Endothelial cell of umbilical vein (primary cell): ENCODE results near the gene DLL3. TPM values are rescaled to one million over a fixed set of nuclear protein-coding genes. Genes with fewer than 3 reads are reported as not detected.

Experiments
- BruUV-seq: library from RNA; stranded (reverse); fragments of 400-500 nt; replicated peaks from 2 replicates; lab custom pipeline; 2021; lab: Mats Ljungman, UMichigan
- CTCF ChIA-PET: fragments of 300-600, 350-600 bp; sonication (Branson Sonifier 250); formaldehyde crosslinking; loops from one replicate; lab custom pipeline; 2021; ENCODE audit warnings: antibody characterized with exemption, inconsistent platforms; lab: Charles Lee
- POLR2A ChIA-PET: fragments of 300-600, 350-600 bp; sonication (Branson Sonifier 250); formaldehyde crosslinking; loops from one replicate; lab custom pipeline; 2021; ENCODE audit warnings: antibody characterized with exemption, inconsistent platforms; lab: Charles Lee
- DNase-seq: peaks from one replicate; pipeline ENCODE4 v3.0.0-alpha.2; 2011; ENCODE audit warnings: low read depth, low spot score
- FAIRE-seq: peaks from 2 replicates; lab custom pipeline; 2011; peaks lifted over from hg19 to GRCh38; lab: Jason Lieb, UNC
- H2AFZ ChIP-seq: 2 replicates; pipeline ENCODE4 v1.6.0; 2012; ENCODE audit warnings: low read depth, low read length, control low read depth, inconsistent platforms
- H3K27ac ChIP-seq: 2 replicates; pipeline ENCODE4 v1.5.1; 2011; ENCODE audit warnings: low read depth, mild to moderate bottlenecking, control low read depth, low read length, moderate library complexity; ENCODE audit not compliant: insufficient read depth
- H3K27me3 ChIP-seq, 2 experiments: 2 replicates each; pipeline versions ENCODE4 v1.6.0 to v1.6.1; 2011; ENCODE audit warnings: low read length in 2 of 2, mixed read lengths in 1 of 2; ENCODE audit not compliant: control insufficient read depth in 2 of 2, insufficient read depth in 2 of 2
- H3K36me3 ChIP-seq, 2 experiments: 2 replicates in 1 of 2; 3 replicates in 1 of 2; pipeline ENCODE4 v1.5.1; 2011; ENCODE audit warnings: low read length in 2 of 2, mild to moderate bottlenecking in 1 of 2, moderate library complexity in 1 of 2; ENCODE audit not compliant: control insufficient read depth in 2 of 2, insufficient read depth in 2 of 2; ENCODE audit errors: extremely low read depth in 1 of 2
- H3K4me1 ChIP-seq: 3 replicates; pipeline ENCODE4 v1.5.1; 2011; ENCODE audit warnings: mild to moderate bottlenecking, low read length; ENCODE audit not compliant: control insufficient read depth, insufficient read depth; ENCODE audit errors: extremely low read depth
- H3K4me2 ChIP-seq: 2 replicates; pipeline ENCODE4 v1.6.1; 2011; ENCODE audit warnings: low read length, control low read depth, mixed read lengths; ENCODE audit not compliant: insufficient read depth
- H3K4me3 ChIP-seq, 3 experiments: fragments of 200-600 bp in 1 of 3; sonication (generic), shearing (Covaris generic) in 1 of 3; replicated peaks in 1 of 3; 2 replicates each; pipeline ENCODE4 v1.5.1; 2011 to 2016; ENCODE audit warnings: control low read depth in 3 of 3, low read length in 3 of 3, mild to moderate bottlenecking in 2 of 3, inconsistent platforms in 1 of 3, low read depth in 1 of 3, moderate library complexity in 1 of 3; ENCODE audit not compliant: insufficient read depth in 1 of 3
- H3K79me2 ChIP-seq: 2 replicates; pipeline ENCODE4 v1.6.0; 2012; ENCODE audit warnings: low read length, inconsistent platforms; ENCODE audit not compliant: control insufficient read depth, insufficient read depth
- H3K9ac ChIP-seq: replicated peaks from 2 replicates; pipeline ENCODE3; 2011; ENCODE audit warnings: low read length, control low read depth; ENCODE audit not compliant: insufficient read depth; ENCODE audit errors: extremely low read depth
- H3K9me1 ChIP-seq: replicated peaks from 3 replicates; pipeline ENCODE4 v1.6.0; 2011; ENCODE audit warnings: mild to moderate bottlenecking, low read length; ENCODE audit not compliant: control insufficient read depth, insufficient read depth; ENCODE audit errors: extremely low read depth
- H3K9me3 ChIP-seq: replicated peaks from 2 replicates; pipeline ENCODE4 v1.5.1; 2012; ENCODE audit warnings: low read length, inconsistent platforms; ENCODE audit not compliant: control insufficient read depth, insufficient read depth
- H4K20me1 ChIP-seq: replicated peaks from 2 replicates; pipeline ENCODE3; 2011; ENCODE audit warnings: mild to moderate bottlenecking, low read length; ENCODE audit not compliant: control insufficient read depth, insufficient read depth; ENCODE audit errors: extremely low read depth
- CTCF ChIP-seq, 2 donors: IDR thresholded peaks; 1 replicate in 1 of 2; 2 replicates in 1 of 2; pipeline ENCODE4 v1.5.1; 2011; ENCODE audit warnings: low read length in 2 of 2, mild to moderate bottlenecking in 2 of 2, moderate library complexity in 2 of 2, control low read depth in 1 of 2, inconsistent platforms in 1 of 2, low read depth in 1 of 2; ENCODE audit not compliant: insufficient read depth in 1 of 2; ENCODE audit errors: extremely low read depth in 1 of 2
- EZH2 ChIP-seq: IDR thresholded peaks from 2 replicates; pipeline ENCODE4 v1.6.1; 2012; ENCODE audit warnings: borderline replicate concordance, low read depth, mild to moderate bottlenecking, moderate library complexity, low read length, inconsistent platforms; ENCODE audit not compliant: severe bottlenecking
- FOS ChIP-seq: IDR thresholded peaks from 2 replicates; pipeline ENCODE4 v1.6.1; 2011; ENCODE audit warnings: mild to moderate bottlenecking, low read length, moderate library complexity, borderline replicate concordance; ENCODE audit not compliant: insufficient read depth
- GATA2 ChIP-seq: IDR thresholded peaks from 2 replicates; pipeline ENCODE4 v1.7.0; 2011; ENCODE audit warnings: low read depth, mild to moderate bottlenecking, moderate library complexity, mixed read lengths, low read length; ENCODE audit not compliant: insufficient read length, insufficient read depth
- JUN ChIP-seq: IDR thresholded peaks from 2 replicates; pipeline ENCODE4 v1.6.1; 2011; ENCODE audit warnings: borderline replicate concordance, low read depth; ENCODE audit not compliant: insufficient read length, insufficient read depth
- MAX ChIP-seq: IDR thresholded peaks from 2 replicates; pipeline ENCODE4 v1.6.1; 2011; ENCODE audit not compliant: insufficient read depth, insufficient read length
- MYC ChIP-seq: IDR thresholded peaks from one replicate; pipeline ENCODE4 v1.6.1; 2011; ENCODE audit warnings: mild to moderate bottlenecking, low read depth, low read length
- POLR2A ChIP-seq: IDR thresholded peaks from 2 replicates; pipeline ENCODE4 v1.6.1; 2012; ENCODE audit warnings: low read depth, mild to moderate bottlenecking, control low read depth, low read length
- POLR2AphosphoS5 ChIP-seq: IDR thresholded peaks from 2 replicates; pipeline ENCODE4 v1.6.1; 2012; ENCODE audit warnings: low read depth, mild to moderate bottlenecking, control low read depth, low read length, moderate library complexity; ENCODE audit not compliant: insufficient read depth
- dilution Hi-C: fragments of 300-500 bp; cut with MboI; formaldehyde crosslinking; loops from one replicate; pipeline ENCODE4 v1.15.0; 2019; ENCODE audit warnings: low sequenced_read_pairs; ENCODE audit not compliant: extremely low pct_ligation_motif_present
- intact Hi-C: fragments of 100-400 bp; cut with micrococcal nuclease; formaldehyde crosslinking; loops from one replicate; pipeline ENCODE4 v1.10.0; 2022
- polyA plus RNA-seq, 4 experiments: library from polyadenylated mRNA; depleted of rRNA in 3 of 4; stranded (reverse) in 3 of 4; unstranded in 1 of 4; fragments of >200 nt; gene quantifications; 2 replicates each; pipeline versions ENCODE4 v1.2.1 to v1.2.3, GENCODE V29; 2011 to 2012; ENCODE audit warnings: missing spikeins in 1 of 4
- total RNA-seq: library from RNA; stranded (reverse); gene quantifications from 2 replicates; pipeline ENCODE4 v1.2.3, GENCODE V29; 2021

DLL3 gene
- total and polyA plus RNA-seq, 2 donors (not counting 3 experiments of a cell fraction or from before 2014, with no cell fraction given), result 0.40 to 0.73 TPM

GRCh38 chr19:39500543-39500942 is 1.8 kb downstream of the DLL3 start:
- H2AFZ ChIP-seq, result no peak overlapping the region
- dilution Hi-C loops (no loop called here), intact Hi-C loops (no loop called here)
- POLR2A ChIA-PET, result interaction anchor here (0.7 kb wide), 1 partner anchor 10 kb away, joined by 8 read pairs; no protein-coding TSS in a partner anchor
- H3K4me3 ChIP-seq, result no peak overlapping the region
- no TSS peak for BruUV-seq
- TF ChIP-seq MAX (no peak), MYC (no peak), POLR2A (no peak), JUN (no peak), FOS (no peak), GATA2 (no peak), POLR2AphosphoS5 (no peak), CTCF (IDR thresholded peaks at IDR 0.05; ENCODE audit: extremely low read depth in 1 of 2, insufficient read depth in 1 of 2, low read depth in 1 of 2, low read length in 2 of 2) (no peak), EZH2 (no peak)
- CTCF ChIA-PET, result interaction anchor here (0.7 to 1.1 kb wide), 2 partner anchors 26 to 172 kb away, joined by 3 to 7 read pairs; no protein-coding TSS in a partner anchor
- H3K9me3 ChIP-seq, result no peaks in the 10 kb centered on the region
- H3K36me3 ChIP-seq, result no peaks in the 10 kb centered on the region
- no peak for DNase-seq
- H3K4me1 ChIP-seq, result peaks cover 9% of the 10 kb centered on the region
- H3K27ac ChIP-seq, result no peak overlapping the region
- FAIRE-seq, result no peak
- H3K27me3 ChIP-seq, result peaks cover 25 to 27% of the 10 kb centered on the region in 2 experiments
- H3K79me2 ChIP-seq, result no peaks in the 10 kb centered on the region
- H3K9me1 ChIP-seq, result no peaks in the 10 kb centered on the region
- H3K4me2 ChIP-seq, result no peak overlapping the region
- H4K20me1 ChIP-seq, result no peaks in the 10 kb centered on the region
- no peak overlapping the region for H3K9ac ChIP-seq
